Measurements from ENCODE around the gene GABRD.

Gene GABRD

GRCh38 chr1:2042830-2043773, 24.0 kb downstream of the GABRD start:
- DNase-seq (ENCODE audit: insufficient read length, low spot score) (no peak), FAIRE-seq (no peak)
- no peak for TF ChIP-seq CTCF (IDR thresholded peaks at IDR 0.05; ENCODE audit: insufficient read depth, missing control alignments)

- DNase-seq (ENCODE audit: insufficient read length, low spot score), result no peak
- no peak for FAIRE-seq
- TF ChIP-seq CTCF (IDR thresholded peaks at IDR 0.05; ENCODE audit: insufficient read depth, missing control alignments), result no peak
Measured at GRCh38 chr1:2043886-2044285, 24.7 kb downstream of the GABRD start.

- FAIRE-seq, result no peak
- DNase-seq (ENCODE audit: insufficient read length, low spot score), result peak; percentile 44
- TF ChIP-seq CTCF (IDR thresholded peaks at IDR 0.05; ENCODE audit: insufficient read depth, missing control alignments), result peak; percentile 71
Measured at GRCh38 chr1:2044510-2045319, 25.6 kb downstream of the GABRD start.

GRCh38 chr1:2045468-2046173, 26.5 kb downstream of the GABRD start:
- FAIRE-seq, result no peak

GRCh38 chr1:2046174-2046917, 27.2 kb downstream of the GABRD start:
- TF ChIP-seq CTCF (IDR thresholded peaks at IDR 0.05; ENCODE audit: insufficient read depth, missing control alignments), result peak; percentile 51
- no peak for DNase-seq (ENCODE audit: insufficient read length, low spot score)
- FAIRE-seq, result no peak

More at GRCh38 chr1:2045468-2046173, 26.5 kb downstream of the GABRD start:
- no peak for DNase-seq (ENCODE audit: insufficient read length, low spot score)
- no peak for TF ChIP-seq CTCF (IDR thresholded peaks at IDR 0.05; ENCODE audit: insufficient read depth, missing control alignments)

GRCh38 chr1:2046953-2047748, 28.0 kb downstream of the GABRD start:
- FAIRE-seq (no peak), DNase-seq (ENCODE audit: insufficient read length, low spot score) (no peak)
- TF ChIP-seq CTCF (IDR thresholded peaks at IDR 0.05; ENCODE audit: insufficient read depth, missing control alignments), result no peak

Measured in D721Med (cell line).